Liver (tissue), 9 donors: ENCODE data around the gene ARID4B. TPM values are rescaled to one million over a fixed set of nuclear protein-coding genes. Genes with fewer than 3 reads are reported as not detected.

Source experiments
- DNase-seq: peaks from one replicate; pipeline ENCODE4 v3.0.0-alpha.2; 2017; ENCODE audit warnings: low spot score
- H3K27ac ChIP-seq, 2 donors: one replicate each; pipeline ENCODE4 v1.7.0; 2013; ENCODE audit warnings: inconsistent platforms in 2 of 2, low read length in 2 of 2, control low read depth in 1 of 2, low read depth in 1 of 2, mild to moderate bottlenecking in 1 of 2
- H3K27me3 ChIP-seq, 4 donors: one replicate each; pipeline versions ENCODE4 v1.6.1 to v1.7.0; 2013; ENCODE audit warnings: low read length in 3 of 4, inconsistent platforms in 1 of 4, mild to moderate bottlenecking in 1 of 4, moderate library complexity in 1 of 4; ENCODE audit not compliant: control insufficient read depth in 4 of 4, insufficient read depth in 4 of 4
- H3K36me3 ChIP-seq, 4 donors: one replicate each; pipeline versions ENCODE4 v1.6.1 to v1.7.0; 2013; ENCODE audit warnings: low read length in 3 of 4, mild to moderate bottlenecking in 3 of 4, low read depth in 1 of 4, moderate library complexity in 1 of 4; ENCODE audit not compliant: control insufficient read depth in 4 of 4, insufficient read depth in 3 of 4
- H3K4me1 ChIP-seq, 4 donors: one replicate each; pipeline versions ENCODE4 v1.6.1 to v1.7.0; 2013; ENCODE audit warnings: low read length in 3 of 4, mild to moderate bottlenecking in 3 of 4, moderate library complexity in 1 of 4; ENCODE audit not compliant: control insufficient read depth in 4 of 4, insufficient read depth in 4 of 4
- H3K4me3 ChIP-seq, 3 donors: one replicate each; pipeline versions ENCODE4 v1.6.1 to v1.7.0; 2013; ENCODE audit warnings: low read length in 3 of 3, control low read depth in 1 of 3, low read depth in 1 of 3, mild to moderate bottlenecking in 1 of 3
- H3K9ac ChIP-seq, 2 donors: one replicate each; pipeline ENCODE4 v1.7.0; 2013; ENCODE audit warnings: low read length in 2 of 2, mild to moderate bottlenecking in 2 of 2, moderate library complexity in 2 of 2, control low read depth in 1 of 2, low read depth in 1 of 2
- H3K9me3 ChIP-seq, 4 donors: one replicate each; pipeline versions ENCODE4 v1.6.1 to v1.7.0; 2013; ENCODE audit warnings: low read length in 3 of 4; ENCODE audit not compliant: control insufficient read depth in 4 of 4
- ATF3 ChIP-seq: IDR thresholded peaks from 2 replicates; pipeline ENCODE4 v1.6.1; 2016; ENCODE audit warnings: antibody characterized with exemption
- CTCF ChIP-seq: fragments of 150-350 bp; IDR thresholded peaks from 2 replicates; pipeline ENCODE4 v1.5.1; 2017; ENCODE audit warnings: improper control_type of control experiment, low read depth, low read length; ENCODE audit not compliant: missing input control
- EGR1 ChIP-seq, 2 donors: IDR thresholded peaks; 2 replicates each; pipeline ENCODE4 v1.6.1; 2016 to 2018; ENCODE audit warnings: antibody characterized with exemption in 2 of 2, low read depth in 2 of 2
- FOXA1 ChIP-seq: IDR thresholded peaks from 2 replicates; pipeline ENCODE4 v1.6.1; 2016; ENCODE audit warnings: antibody characterized with exemption
- FOXA2 ChIP-seq: IDR thresholded peaks from 2 replicates; pipeline ENCODE4 v1.6.1; 2016; ENCODE audit warnings: antibody characterized with exemption
- GABPA ChIP-seq, 2 donors: IDR thresholded peaks in 1 of 2; conservative IDR thresholded peaks in 1 of 2; 2 replicates each; pipeline ENCODE4 v1.6.1; 2016; ENCODE audit warnings: antibody characterized with exemption in 2 of 2, mild to moderate bottlenecking in 1 of 2, moderate library complexity in 1 of 2
- HNF4A ChIP-seq, 2 donors: conservative IDR thresholded peaks; 2 replicates each; pipeline ENCODE4 v1.6.1; 2016; ENCODE audit warnings: antibody characterized with exemption in 2 of 2, mild to moderate bottlenecking in 2 of 2
- HNF4G ChIP-seq: IDR thresholded peaks from 2 replicates; pipeline ENCODE4 v1.6.1; 2016; ENCODE audit warnings: antibody characterized with exemption
- JUND ChIP-seq, 2 donors: IDR thresholded peaks; 2 replicates each; pipeline ENCODE4 v1.6.1; 2016; ENCODE audit warnings: antibody characterized with exemption in 2 of 2
- MAX ChIP-seq: IDR thresholded peaks from 2 replicates; pipeline ENCODE4 v1.6.1; 2016; ENCODE audit warnings: antibody characterized with exemption
- NR2F2 ChIP-seq: IDR thresholded peaks from 2 replicates; pipeline ENCODE4 v1.6.1; 2016; ENCODE audit warnings: antibody characterized with exemption
- RAD21 ChIP-seq, 2 donors: IDR thresholded peaks; 2 replicates each; pipeline ENCODE4 v1.6.1; 2016; ENCODE audit warnings: antibody characterized with exemption in 2 of 2, mild to moderate bottlenecking in 2 of 2
- REST ChIP-seq: IDR thresholded peaks from 2 replicates; pipeline ENCODE4 v1.6.1; 2016; ENCODE audit warnings: antibody characterized with exemption, mild to moderate bottlenecking
- RXRA ChIP-seq, 2 donors: IDR thresholded peaks; 2 replicates each; pipeline ENCODE4 v1.6.1; 2017 to 2018; ENCODE audit warnings: antibody characterized with exemption in 2 of 2, mild to moderate bottlenecking in 1 of 2
- SP1 ChIP-seq: IDR thresholded peaks from 2 replicates; pipeline ENCODE4 v1.6.1; 2018; ENCODE audit warnings: antibody characterized with exemption, mild to moderate bottlenecking
- TAF1 ChIP-seq: conservative IDR thresholded peaks from 2 replicates; pipeline ENCODE4 v1.6.1; 2016; ENCODE audit warnings: antibody characterized with exemption, mild to moderate bottlenecking
- YY1 ChIP-seq: IDR thresholded peaks from 2 replicates; pipeline ENCODE4 v1.6.1; 2016; ENCODE audit warnings: antibody characterized with exemption, mild to moderate bottlenecking
- ZBTB33 ChIP-seq: IDR thresholded peaks from 2 replicates; pipeline ENCODE4 v1.6.1; 2016; ENCODE audit warnings: antibody characterized with exemption
- WGBS: extraction: QIAGEN DNeasy Blood & Tissue Kit; methylation state at CpG from one replicate; pipeline ENCODE4 v1.1.7; 2013; 5-methylcytosine and 5-hydroxymethylcytosine counted together
- polyA plus RNA-seq, 2 donors: library from polyadenylated mRNA; stranded (reverse) in 1 of 2; unstranded in 1 of 2; fragments of 200-250 nt in 1 of 2; fragments of >200 nt in 1 of 2; fragmentation: Nextera tagmentation in 1 of 2; extraction: Ambion mirVana in 1 of 2; gene quantifications; one replicate each; pipeline versions ENCODE4 v1.2.1 to v1.2.3, GENCODE V29; 2013 to 2015
- total RNA-seq, 2 donors: library from RNA; depleted of rRNA; stranded (reverse); fragments of >200 nt; gene quantifications; one replicate each; pipeline ENCODE4 v1.2.3, GENCODE V29; 2014
- donor health status: healthy.
- donor health status: healthy.
- donor health status: healthy.
- donor health status: healthy.
- donor health status: healthy.

ARID4B gene
- total and polyA plus RNA-seq, 4 donors = 4.2 to 27.3 (median 21.3) TPM

- no peak overlapping the region for H3K9ac ChIP-seq
- H3K36me3 ChIP-seq = peaks cover 8 to 54% (median 42%) of the 10 kb centered on the region in 4 donors
- DNase-seq = no peak
- no peaks in the 10 kb centered on the region for H3K9me3 ChIP-seq
- no peaks in the 10 kb centered on the region for H3K4me1 ChIP-seq
- WGBS = 90% methylated on average over 9 of the region's 9 CpGs
- TF ChIP-seq EGR1 (IDR thresholded peaks at IDR 0.05; ENCODE audit: low read depth in 2 of 2) (no peak), TAF1 (no peak), YY1 (no peak), RAD21 (IDR thresholded peaks at IDR 0.05) (no peak), HNF4G (no peak), ATF3 (no peak), ZBTB33 (no peak), FOXA2 (no peak), MAX (no peak), GABPA (IDR thresholded peaks at IDR 0.05 in 1 of 2, conservative IDR thresholded peaks at IDR 0.05 in 1 of 2) (no peak), SP1 (no peak), RXRA (IDR thresholded peaks at IDR 0.05) (no peak), CTCF (no peak), NR2F2 (no peak), HNF4A (conservative IDR thresholded peaks at IDR 0.05) (no peak), REST (no peak)
- no peak overlapping the region for H3K4me3 ChIP-seq
- H3K27ac ChIP-seq = no peak overlapping the region
- H3K27me3 ChIP-seq = no peaks in the 10 kb centered on the region
Measured at GRCh38 chr1:235149824-235150223, 178.2 kb downstream of the ARID4B start.

- Histone ChIP-seq H3K27me3 (no peaks in the 10 kb centered on the region), H3K9me3 (no peaks in the 10 kb centered on the region), H3K9ac (no peak overlapping the region), H3K4me1 (no peaks in the 10 kb centered on the region), H3K36me3 (peaks cover 17 to 49% (median 34%) of the 10 kb centered on the region in 4 donors), H3K4me3 (no peak overlapping the region), H3K27ac (no peak overlapping the region)
- DNase-seq = no peak
- 97% methylated on average over 4 of the region's 4 CpGs for WGBS
- no peak for TF ChIP-seq YY1
- no peak for TF ChIP-seq REST
- TF ChIP-seq ZBTB33 = no peak
- no peak for TF ChIP-seq GABPA (IDR thresholded peaks at IDR 0.05 in 1 of 2, conservative IDR thresholded peaks at IDR 0.05 in 1 of 2)
- no peak for TF ChIP-seq HNF4A (conservative IDR thresholded peaks at IDR 0.05)
- TF ChIP-seq SP1 = no peak
- TF ChIP-seq FOXA1 = no peak
- TF ChIP-seq EGR1 (IDR thresholded peaks at IDR 0.05; ENCODE audit: low read depth in 2 of 2) = no peak
- TF ChIP-seq HNF4G = no peak
- TF ChIP-seq JUND (IDR thresholded peaks at IDR 0.05) = no peak
- TF ChIP-seq MAX = no peak
- no peak for TF ChIP-seq RAD21 (IDR thresholded peaks at IDR 0.05)
Measured at GRCh38 chr1:235147269-235147668, 180.7 kb downstream of the ARID4B start.
